H1 (cell line): Measurements from ENCODE around the gene SPOCK1. TPM values are rescaled to one million over a fixed set of nuclear protein-coding genes. Genes with fewer than 3 reads are reported as not detected.

Source experiments
- RFX5 ChIP-seq: IDR thresholded peaks from 2 replicates; pipeline ENCODE4 v1.6.1; 2011; ENCODE audit warnings: low read depth, low read length, improper control_type of control experiment, borderline replicate concordance
- polyA plus RNA-seq, 7 experiments: library from polyadenylated mRNA; depleted of rRNA in 3 of 7; stranded (reverse) in 5 of 7; unstranded in 2 of 7; fragments of >200 nt in 5 of 7; fragments of 200-250 nt in 2 of 7; gene quantifications; 1 replicate in 5 of 7; 2 replicates in 1 of 7; 4 replicates in 1 of 7; pipeline versions ENCODE4 v1.2.1 to v1.2.3, GENCODE V29; 2011 to 2013; ENCODE audit warnings: missing spikeins in 2 of 7, mixed read lengths in 2 of 7
- total RNA-seq: library from RNA; stranded (reverse); fragmentation: NEBNext Ultra II Directional; extraction: Animal tissue kit (Norgen Biotek cat#: 25700); gene quantifications from 2 replicates; pipeline ENCODE4 v1.2.1, GENCODE V29; 2021

The SPOCK1 gene
- total and polyA plus RNA-seq, 2 of the 8 experiments (the other 6 are each of a cell fraction or from before 2014, with no cell fraction given): 6.9 to 18.1 TPM

DNA sequence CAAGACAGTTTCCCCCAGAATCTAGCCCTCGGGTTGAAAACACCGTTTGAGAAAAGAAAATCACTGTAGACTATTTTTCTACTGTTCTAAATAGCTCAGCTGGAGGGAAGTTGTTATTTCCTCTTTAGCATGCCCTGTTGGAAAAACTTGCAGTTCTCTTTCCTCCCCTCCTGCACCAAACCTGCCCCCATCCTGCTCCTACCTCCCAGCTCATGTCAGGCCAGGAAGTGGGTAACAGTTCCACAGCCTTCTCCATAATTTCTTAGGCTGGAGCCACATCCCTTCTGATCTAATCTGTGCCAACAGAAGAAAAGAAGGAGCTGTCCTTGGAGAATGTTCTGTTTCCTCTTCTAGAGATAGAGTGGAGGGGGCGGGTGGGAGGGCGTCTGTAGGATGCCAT lies 437.7 kb downstream of the SPOCK1 start (continued):
- TF ChIP-seq RFX5: no peak
